ENCODE data around the gene SRRM3. TPM values are rescaled to one million over a fixed set of nuclear protein-coding genes. Genes with fewer than 3 reads are reported as not detected.

SRRM3 gene
- total and polyA plus RNA-seq, 3 donors (not counting 1 experiment from before 2014, with no cell fraction given): 0.17 to 1.3 (median 0.36) TPM

Other genes starting within 250 kb of the SRRM3 start
- 10 to 100 TPM; 15.8 to 30.3 TPM for gene TMEM120A, start 207.3 kb upstream of the SRRM3 start, total RNA-seq
- gene TMEM120A, start 207.3 kb upstream of the SRRM3 start, polyA plus RNA-seq: 48.6 TPM
- 10 to 100 TPM; 43.0 to 44.3 TPM for gene STYXL1, start 153.9 kb upstream of the SRRM3 start, total RNA-seq
- gene STYXL1, start 153.9 kb upstream of the SRRM3 start, polyA plus RNA-seq: 84.3 TPM
- gene MDH2, start 153.8 kb upstream of the SRRM3 start, total RNA-seq: 100 to 1,000 TPM in 1 of 2 donors, 10 to 100 TPM in 1; 44.0 to 188 TPM
- gene MDH2, start 153.8 kb upstream of the SRRM3 start, polyA plus RNA-seq: 162 TPM
- gene HSPB1, start 100.8 kb downstream of the SRRM3 start, total RNA-seq: 100 to 1,000 TPM; 523 to 862 TPM
- gene HSPB1, start 100.8 kb downstream of the SRRM3 start, polyA plus RNA-seq: 420 TPM
- 100 to 1,000 TPM; 155 to 227 TPM for gene YWHAG, start 157.1 kb downstream of the SRRM3 start, total RNA-seq
- 74.1 TPM for gene YWHAG, start 157.1 kb downstream of the SRRM3 start, polyA plus RNA-seq
- gene SSC4D, start 207.8 kb downstream of the SRRM3 start, total RNA-seq: 1 to 10 TPM in 1 of 2 donors, under 1 TPM in 1; 0.42 to 1.3 TPM
- 0.93 TPM for gene SSC4D, start 207.8 kb downstream of the SRRM3 start, polyA plus RNA-seq
- 10 to 100 TPM; 10.2 to 13.1 TPM for gene ZP3, start 223.1 kb downstream of the SRRM3 start, total RNA-seq
- 3.1 TPM for gene ZP3, start 223.1 kb downstream of the SRRM3 start, polyA plus RNA-seq

Measured in mammary epithelial cell (primary cell).